ENCODE measurements around the gene FUT1.

DNA sequence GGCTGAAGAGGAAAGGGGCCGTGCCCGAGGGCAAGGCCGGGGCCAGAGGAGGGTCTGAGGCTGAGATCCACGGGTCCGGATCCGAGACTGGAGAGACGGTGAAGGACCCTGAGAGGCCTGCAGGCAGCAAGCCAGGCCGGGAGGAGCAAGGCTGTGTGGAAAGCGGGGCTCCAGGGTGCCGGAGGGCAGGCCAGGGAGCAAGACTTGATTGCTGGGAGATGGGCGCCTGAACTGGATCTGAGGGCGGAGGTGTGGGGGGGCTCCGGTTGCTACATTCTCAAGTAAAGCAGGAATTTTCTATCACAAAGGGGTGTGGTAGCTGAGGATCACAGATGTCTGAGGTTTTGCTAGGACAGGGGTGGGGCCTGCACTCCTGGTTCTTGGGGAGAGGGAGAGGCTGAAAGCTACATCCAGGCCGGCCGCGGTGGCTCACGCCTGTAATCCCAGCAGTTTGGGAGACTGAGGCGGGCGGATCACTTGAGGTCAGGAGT, 36.7 kb downstream of the FUT1 start:
- TF ChIP-seq, protein P1, sequence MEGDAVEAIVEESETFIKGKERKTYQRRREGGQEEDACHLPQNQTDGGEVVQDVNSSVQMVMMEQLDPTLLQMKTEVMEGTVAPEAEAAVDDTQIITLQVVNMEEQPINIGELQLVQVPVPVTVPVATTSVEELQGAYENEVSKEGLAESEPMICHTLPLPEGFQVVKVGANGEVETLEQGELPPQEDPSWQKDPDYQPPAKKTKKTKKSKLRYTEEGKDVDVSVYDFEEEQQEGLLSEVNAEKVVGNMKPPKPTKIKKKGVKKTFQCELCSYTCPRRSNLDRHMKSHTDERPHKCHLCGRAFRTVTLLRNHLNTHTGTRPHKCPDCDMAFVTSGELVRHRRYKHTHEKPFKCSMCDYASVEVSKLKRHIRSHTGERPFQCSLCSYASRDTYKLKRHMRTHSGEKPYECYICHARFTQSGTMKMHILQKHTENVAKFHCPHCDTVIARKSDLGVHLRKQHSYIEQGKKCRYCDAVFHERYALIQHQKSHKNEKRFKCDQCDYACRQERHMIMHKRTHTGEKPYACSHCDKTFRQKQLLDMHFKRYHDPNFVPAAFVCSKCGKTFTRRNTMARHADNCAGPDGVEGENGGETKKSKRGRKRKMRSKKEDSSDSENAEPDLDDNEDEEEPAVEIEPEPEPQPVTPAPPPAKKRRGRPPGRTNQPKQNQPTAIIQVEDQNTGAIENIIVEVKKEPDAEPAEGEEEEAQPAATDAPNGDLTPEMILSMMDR (conservative IDR thresholded peaks at IDR 0.05), result no peak
- no peak for TF ChIP-seq ZFX (IDR thresholded peaks at IDR 0.05)

All from C4-2B (cell line).